AG10803 (cell line): ENCODE results near the gene MGAT4B.
"Not testable (repeated sequence)": the region's sequence is repeated elsewhere in the genome, so short reads cannot be mapped to it uniquely, and the experiment has no call there.

Experiments used
- DNase-seq: peaks from one replicate; pipeline ENCODE4 v3.0.0; 2010; ENCODE audit warnings: low read depth
- H3K4me3 ChIP-seq: 2 replicates; pipeline ENCODE4 v1.5.1; 2011; ENCODE audit warnings: mild to moderate bottlenecking, low read length, control low read depth
- TF ChIP-seq, protein P1 (sequence below): conservative IDR thresholded peaks from 2 replicates; pipeline ENCODE4 v1.5.1; 2011; ENCODE audit warnings: mild to moderate bottlenecking, low read length, control low read depth, inconsistent platforms

Gene MGAT4B

GRCh38 chr5:179793468-179794139, 13.1 kb downstream of the MGAT4B start, which contains the start of gene LTC4S:
Gene LTC4S (plus strand): TSS chr5:179793986. CDS start chr5:179794081, 95 bp downstream.
- TF ChIP-seq, protein P1, sequence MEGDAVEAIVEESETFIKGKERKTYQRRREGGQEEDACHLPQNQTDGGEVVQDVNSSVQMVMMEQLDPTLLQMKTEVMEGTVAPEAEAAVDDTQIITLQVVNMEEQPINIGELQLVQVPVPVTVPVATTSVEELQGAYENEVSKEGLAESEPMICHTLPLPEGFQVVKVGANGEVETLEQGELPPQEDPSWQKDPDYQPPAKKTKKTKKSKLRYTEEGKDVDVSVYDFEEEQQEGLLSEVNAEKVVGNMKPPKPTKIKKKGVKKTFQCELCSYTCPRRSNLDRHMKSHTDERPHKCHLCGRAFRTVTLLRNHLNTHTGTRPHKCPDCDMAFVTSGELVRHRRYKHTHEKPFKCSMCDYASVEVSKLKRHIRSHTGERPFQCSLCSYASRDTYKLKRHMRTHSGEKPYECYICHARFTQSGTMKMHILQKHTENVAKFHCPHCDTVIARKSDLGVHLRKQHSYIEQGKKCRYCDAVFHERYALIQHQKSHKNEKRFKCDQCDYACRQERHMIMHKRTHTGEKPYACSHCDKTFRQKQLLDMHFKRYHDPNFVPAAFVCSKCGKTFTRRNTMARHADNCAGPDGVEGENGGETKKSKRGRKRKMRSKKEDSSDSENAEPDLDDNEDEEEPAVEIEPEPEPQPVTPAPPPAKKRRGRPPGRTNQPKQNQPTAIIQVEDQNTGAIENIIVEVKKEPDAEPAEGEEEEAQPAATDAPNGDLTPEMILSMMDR, result no peak
- H3K4me3 ChIP-seq, result no peak within 1 kb of the TSS
- peak; percentile 77 for DNase-seq

GRCh38 chr5:179792612-179793467, 13.8 kb downstream of the MGAT4B start:
- no peak for DNase-seq
- TF ChIP-seq, protein P1, result no peak
- no peak overlapping the region for H3K4me3 ChIP-seq

DNA sequence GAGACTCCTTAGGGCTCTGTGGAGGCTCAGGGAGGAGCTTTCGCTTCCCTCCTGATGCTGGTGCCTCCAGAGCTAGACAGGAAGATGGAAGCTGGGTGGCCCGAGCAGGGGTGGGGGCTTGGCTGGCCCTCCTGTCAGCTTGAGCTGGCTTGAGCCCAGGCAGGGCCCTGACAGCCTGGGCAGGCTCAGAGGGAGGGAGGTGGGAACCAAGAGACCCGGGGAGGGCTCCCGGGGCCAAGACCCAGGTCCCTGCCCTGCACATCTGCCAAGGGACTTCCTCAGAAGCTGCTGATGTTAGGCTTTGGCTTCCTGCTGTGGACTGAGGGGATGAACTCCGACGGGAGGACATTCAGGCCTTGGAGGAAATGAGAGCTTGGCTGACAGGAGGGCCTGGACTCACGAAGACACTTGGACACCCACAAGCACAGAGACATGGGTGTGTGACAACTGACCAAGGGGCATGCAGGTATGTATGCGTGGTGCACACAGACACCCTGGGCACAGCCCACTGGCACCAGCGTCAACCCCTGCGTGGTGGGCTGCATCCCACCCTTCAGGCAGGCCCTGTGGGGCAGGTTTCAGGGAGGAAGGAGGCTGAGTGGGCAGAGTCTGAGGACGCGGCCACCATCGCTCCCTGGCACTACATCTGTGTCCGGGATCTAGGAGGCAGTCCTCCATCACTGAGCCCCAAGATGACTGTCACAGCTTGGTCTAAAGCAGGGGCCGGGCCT, 14.6 kb downstream of the MGAT4B start:
- TF ChIP-seq, protein P1, result no peak
- no peak overlapping the region for H3K4me3 ChIP-seq
- no peak for DNase-seq

DNA sequence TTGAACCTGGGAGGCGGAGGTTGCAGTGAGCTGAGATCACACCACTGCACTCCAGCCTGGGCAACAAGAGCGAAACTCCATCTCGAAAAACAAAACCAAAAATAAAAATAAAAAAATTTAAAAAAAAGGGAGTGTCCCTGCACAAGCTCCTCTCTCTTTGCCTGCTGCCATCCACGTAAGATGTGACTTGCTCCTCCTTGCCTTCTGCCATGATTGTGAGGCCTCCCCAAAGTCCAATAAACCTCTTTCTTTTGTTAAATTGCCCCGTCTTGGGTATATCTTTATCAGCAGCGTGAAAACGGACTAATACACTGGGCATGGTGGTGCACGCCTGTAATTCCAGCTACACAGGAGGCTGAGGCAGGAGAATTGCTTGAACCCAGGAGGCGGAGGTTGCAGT, 17.4 kb downstream of the MGAT4B start:
- not testable (repeated sequence) for H3K4me3 ChIP-seq

DNA sequence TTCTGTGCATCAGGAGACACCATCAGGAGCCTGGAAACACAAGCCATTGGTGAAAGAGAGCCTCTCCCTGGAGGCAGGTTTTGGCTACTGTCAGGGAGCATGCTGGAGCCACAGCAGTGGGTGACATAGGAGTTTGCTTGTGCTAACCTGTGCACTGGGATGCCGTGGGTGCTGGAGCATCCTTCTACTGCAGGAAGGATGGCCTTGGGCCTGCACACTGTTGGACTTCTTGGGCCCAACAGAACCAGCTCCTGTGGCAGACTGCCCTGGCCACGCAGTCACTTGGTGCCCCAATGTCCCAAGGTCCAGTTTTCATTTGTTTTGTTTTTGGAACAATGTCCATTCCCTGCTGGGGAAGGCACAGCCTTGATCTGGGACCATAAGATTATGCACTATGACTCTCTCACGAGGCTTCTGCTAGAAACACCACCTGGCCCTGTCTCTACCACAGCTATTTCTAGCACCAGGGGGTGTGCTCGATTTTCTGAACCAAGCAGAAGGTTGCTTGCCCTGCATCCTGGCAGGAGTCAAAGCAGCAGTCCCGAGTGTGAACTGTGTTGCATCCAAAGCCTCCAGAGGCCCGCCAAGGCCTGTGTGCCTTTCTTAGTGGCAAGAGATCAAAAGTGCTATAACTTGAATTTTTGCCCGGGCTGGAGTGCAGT, 18.3 kb downstream of the MGAT4B start:
- H3K4me3 ChIP-seq, result no peak overlapping the region
- TF ChIP-seq, protein P1, result no peak

More for the DNA sequence above, 17.4 kb downstream of the MGAT4B start:
- not testable (repeated sequence) for DNase-seq

GRCh38 chr5:179786861-179787260, 19.8 kb downstream of the MGAT4B start:
- DNase-seq, result no peak
- H3K4me3 ChIP-seq, result no peak overlapping the region
- TF ChIP-seq, protein P1, result no peak

More for the DNA sequence above, 18.3 kb downstream of the MGAT4B start:
- DNase-seq, result no peak

GRCh38 chr5:179783128-179783527, 23.5 kb downstream of the MGAT4B start:
- no peak overlapping the region for H3K4me3 ChIP-seq
- TF ChIP-seq, protein P1, result no peak
- no peak for DNase-seq
